ENCODE data around the gene NDRG3. TPM values are rescaled to one million over a fixed set of nuclear protein-coding genes. Genes with fewer than 3 reads are reported as not detected.
"Not testable (repeated sequence)": the region's sequence is repeated elsewhere in the genome, so short reads cannot be mapped to it uniquely, and the experiment has no call there.

Gene NDRG3
- total RNA-seq, 4 donors from 2014 or later, result 19.2 to 24.2 (median 22.7) TPM

DNA sequence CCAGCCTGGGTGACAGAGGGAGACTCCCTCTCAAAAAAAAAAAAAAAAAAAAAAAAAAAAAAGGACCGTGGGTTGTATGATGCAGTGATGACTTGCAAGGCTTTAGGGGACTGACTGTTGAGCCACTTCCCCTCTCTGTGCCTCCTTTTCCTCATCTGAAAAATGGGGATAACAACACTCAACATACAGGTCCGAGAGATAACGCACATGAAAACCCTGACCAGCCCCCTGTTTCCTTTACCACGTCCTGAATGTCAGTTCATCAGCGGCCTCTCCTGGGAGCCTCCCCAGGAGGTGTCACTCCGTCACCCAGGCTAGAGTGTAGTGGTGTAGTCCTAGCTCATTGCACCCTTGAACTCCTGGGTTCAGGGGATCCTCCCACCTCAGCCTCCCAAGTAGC is 103.8 kb downstream of the NDRG3 start:
- no peaks in the 10 kb centered on the region for H3K27me3 ChIP-seq

DNA sequence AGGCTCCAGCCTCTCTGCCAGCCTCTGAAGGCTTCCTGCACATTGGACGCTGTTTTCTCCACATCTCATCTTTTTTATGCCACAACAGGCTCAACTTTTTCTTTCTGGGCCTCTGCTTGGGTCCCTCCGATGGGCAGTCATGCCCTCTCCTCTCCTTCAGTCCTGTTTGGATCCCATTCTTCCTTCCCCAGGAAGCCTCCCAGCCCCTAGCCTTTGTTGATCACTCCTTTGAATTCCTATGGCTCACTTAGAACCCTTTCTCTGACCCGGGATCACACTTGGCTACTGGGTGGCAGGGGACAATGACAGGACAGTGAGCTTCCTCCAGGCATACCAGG is 104.4 kb downstream of the NDRG3 start:
- Histone ChIP-seq H3K27ac (no peak overlapping the region), H3K36me3 (no peaks in the 10 kb centered on the region), H3K27me3 (no peaks in the 10 kb centered on the region), H3K4me1 (no peaks in the 10 kb centered on the region), H3K4me3 (no peak overlapping the region), H3K9me3 (no peaks in the 10 kb centered on the region)
- no peak for TF ChIP-seq POLR2A (IDR thresholded peaks at IDR 0.05)
- no peak for TF ChIP-seq EP300 (IDR thresholded peaks at IDR 0.05)
- TF ChIP-seq, protein P1, sequence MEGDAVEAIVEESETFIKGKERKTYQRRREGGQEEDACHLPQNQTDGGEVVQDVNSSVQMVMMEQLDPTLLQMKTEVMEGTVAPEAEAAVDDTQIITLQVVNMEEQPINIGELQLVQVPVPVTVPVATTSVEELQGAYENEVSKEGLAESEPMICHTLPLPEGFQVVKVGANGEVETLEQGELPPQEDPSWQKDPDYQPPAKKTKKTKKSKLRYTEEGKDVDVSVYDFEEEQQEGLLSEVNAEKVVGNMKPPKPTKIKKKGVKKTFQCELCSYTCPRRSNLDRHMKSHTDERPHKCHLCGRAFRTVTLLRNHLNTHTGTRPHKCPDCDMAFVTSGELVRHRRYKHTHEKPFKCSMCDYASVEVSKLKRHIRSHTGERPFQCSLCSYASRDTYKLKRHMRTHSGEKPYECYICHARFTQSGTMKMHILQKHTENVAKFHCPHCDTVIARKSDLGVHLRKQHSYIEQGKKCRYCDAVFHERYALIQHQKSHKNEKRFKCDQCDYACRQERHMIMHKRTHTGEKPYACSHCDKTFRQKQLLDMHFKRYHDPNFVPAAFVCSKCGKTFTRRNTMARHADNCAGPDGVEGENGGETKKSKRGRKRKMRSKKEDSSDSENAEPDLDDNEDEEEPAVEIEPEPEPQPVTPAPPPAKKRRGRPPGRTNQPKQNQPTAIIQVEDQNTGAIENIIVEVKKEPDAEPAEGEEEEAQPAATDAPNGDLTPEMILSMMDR (IDR thresholded peaks at IDR 0.05), result no peak
- no peak for TF ChIP-seq POLR2AphosphoS5 (IDR thresholded peaks at IDR 0.05)
- WGBS, result 88% methylated on average over 3 of the region's 3 CpGs
- no peak for DNase-seq (ENCODE audit: low spot score in 2 of 2)

More for the DNA sequence above, 103.8 kb downstream of the NDRG3 start:
- 80% methylated on average over 6 of the region's 6 CpGs for WGBS
- no peak overlapping the region for H3K4me3 ChIP-seq
- no peak overlapping the region for H3K27ac ChIP-seq
- H3K9me3 ChIP-seq, result no peaks in the 10 kb centered on the region
- TF ChIP-seq POLR2A (IDR thresholded peaks at IDR 0.05) (no peak), POLR2AphosphoS5 (IDR thresholded peaks at IDR 0.05) (no peak), EP300 (IDR thresholded peaks at IDR 0.05) (no peak)
- TF ChIP-seq, protein P1 (IDR thresholded peaks at IDR 0.05), result no peak
- no peaks in the 10 kb centered on the region for H3K4me1 ChIP-seq
- no peak for DNase-seq (ENCODE audit: low spot score in 2 of 2)
- H3K36me3 ChIP-seq, result no peaks in the 10 kb centered on the region

DNA sequence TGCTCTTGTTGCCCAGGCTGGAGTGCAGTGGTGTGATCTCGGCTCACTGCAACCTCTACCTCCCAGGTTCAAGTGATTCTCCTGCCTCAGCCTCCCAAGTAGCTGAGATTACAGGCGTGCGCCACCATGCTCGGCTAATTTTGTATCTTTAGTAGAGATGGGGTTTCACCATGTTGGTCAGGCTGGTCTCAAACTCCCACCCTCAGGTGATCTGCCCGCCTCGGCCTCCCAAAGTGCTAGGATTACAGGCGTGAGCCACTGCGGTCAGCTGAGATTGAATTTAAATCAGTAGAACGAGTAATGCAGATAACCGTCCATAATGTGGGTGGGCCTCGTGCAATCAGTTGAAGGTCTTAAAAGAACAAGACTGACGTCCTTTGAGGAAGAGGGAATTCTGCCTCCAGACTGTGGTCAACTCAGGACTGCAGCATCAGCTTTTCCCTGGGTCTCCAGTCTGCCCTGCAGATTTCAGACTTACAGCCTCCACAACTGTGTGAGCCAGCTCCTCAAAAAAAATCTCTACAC is 107.0 kb downstream of the NDRG3 start:
- H3K27me3 ChIP-seq; H3K4me1 ChIP-seq; DNase-seq (ENCODE audit: low spot score in 2 of 2); H3K9me3 ChIP-seq; H3K36me3 ChIP-seq; H3K4me3 ChIP-seq; H3K27ac ChIP-seq: not testable (repeated sequence)
- WGBS, result 96% methylated on average over 12 of the region's 12 CpGs

DNA sequence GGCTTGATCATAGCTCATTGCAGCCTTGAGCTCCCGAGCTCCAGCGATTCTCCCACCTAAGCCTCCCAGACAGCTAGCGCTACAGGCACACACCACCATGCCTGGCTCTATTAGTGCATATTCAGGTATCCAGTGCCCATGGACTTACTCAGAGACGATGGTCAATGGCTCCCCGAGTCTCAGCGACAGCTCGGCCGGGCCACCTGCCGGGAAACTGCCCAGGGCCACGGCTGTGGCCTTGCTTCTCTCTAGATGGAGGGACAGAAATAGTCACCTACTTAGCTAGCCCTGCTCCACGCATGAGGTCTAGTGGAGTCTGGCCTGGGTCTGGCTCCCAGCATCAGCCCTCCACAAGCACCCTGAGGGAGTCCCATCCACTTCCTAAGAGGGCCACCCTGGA is 111.5 kb downstream of the NDRG3 start:
- TF ChIP-seq EP300 (IDR thresholded peaks at IDR 0.05) (no peak), POLR2A (IDR thresholded peaks at IDR 0.05) (no peak), POLR2AphosphoS5 (IDR thresholded peaks at IDR 0.05) (no peak)
- TF ChIP-seq, protein P1 (IDR thresholded peaks at IDR 0.05), result no peak
- Histone ChIP-seq H3K27me3 (no peaks in the 10 kb centered on the region), H3K9me3 (no peaks in the 10 kb centered on the region), H3K4me1 (no peaks in the 10 kb centered on the region), H3K27ac (no peak overlapping the region), H3K36me3 (no peaks in the 10 kb centered on the region), H3K4me3 (no peak overlapping the region)
- WGBS, result 97% methylated on average over 11 of the region's 11 CpGs
- DNase-seq (ENCODE audit: low spot score in 2 of 2), result no peak

DNA sequence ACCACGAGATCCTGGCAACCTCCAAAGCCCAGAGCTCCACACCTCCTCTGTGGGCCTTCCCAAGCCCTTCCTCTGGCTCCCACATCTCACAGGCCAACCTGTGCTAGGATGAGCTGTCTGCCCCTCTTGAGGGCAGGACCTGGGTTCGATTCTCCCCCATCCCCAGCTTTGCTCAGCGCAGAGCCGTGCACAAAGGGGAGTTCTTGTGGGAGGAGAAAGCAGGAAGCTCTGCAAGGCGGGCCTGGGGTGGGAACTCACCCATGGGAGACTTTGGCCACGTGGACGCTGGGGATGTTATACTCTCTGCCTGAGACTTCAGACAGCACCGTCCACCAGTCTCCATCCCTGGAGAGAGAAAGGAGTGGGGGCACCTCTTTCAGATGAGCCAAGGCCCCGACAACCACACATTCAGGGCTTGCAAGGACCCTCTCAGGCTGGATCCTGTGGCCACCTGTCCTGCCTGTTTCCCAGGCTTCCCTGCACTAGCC is 112.6 kb downstream of the NDRG3 start:
- Histone ChIP-seq H3K4me1 (no peaks in the 10 kb centered on the region), H3K36me3 (no peaks in the 10 kb centered on the region), H3K27me3 (no peaks in the 10 kb centered on the region), H3K4me3 (no peak overlapping the region), H3K27ac (no peak overlapping the region), H3K9me3 (no peaks in the 10 kb centered on the region)
- DNase-seq (ENCODE audit: low spot score in 2 of 2), result no peak
- TF ChIP-seq POLR2A (IDR thresholded peaks at IDR 0.05) (no peak), EP300 (IDR thresholded peaks at IDR 0.05) (no peak), POLR2AphosphoS5 (IDR thresholded peaks at IDR 0.05) (no peak)
- TF ChIP-seq, protein P1 (IDR thresholded peaks at IDR 0.05), result no peak
- WGBS, result 92% methylated on average over 9 of the region's 9 CpGs
